GM12878 (cell line): ENCODE measurements around the gene TNFRSF1A. TPM values are rescaled to one million over a fixed set of nuclear protein-coding genes. Genes with fewer than 3 reads are reported as not detected.
A peak's percentile ranks its signal among the peaks of the same experiment; 100 is the strongest.

Experiments
- ATAC-seq: fragments of 200-7000 bp; cut with Tn5 transposase; 3 replicates; pipeline ENCODE4 v1.9.1; 2020; ENCODE audit warnings: mild to moderate bottlenecking, moderate library complexity
- BruUV-seq: library from RNA; stranded (reverse); fragments of 400-500 nt; replicated peaks from 2 replicates; lab custom pipeline; 2021; lab: Mats Ljungman, UMichigan
- CTCF ChIA-PET: fragments of 300-600 bp; sonication (Branson Sonifier 250); formaldehyde crosslinking; extraction: SDS; loops from one replicate; lab custom pipeline; 2021; ENCODE audit warnings: inconsistent platforms; lab: Yijun Ruan, JAX
- POLR2A ChIA-PET: fragments of 350-600 bp; formaldehyde crosslinking; extraction: SDS; loops from one replicate; lab custom pipeline; 2021; ENCODE audit warnings: inconsistent platforms; lab: Charles Lee
- RAD21 ChIA-PET: fragments of 300-600 bp; sonication (Branson Sonifier 250); formaldehyde crosslinking; loops from one replicate; lab custom pipeline; 2023; ENCODE audit warnings: antibody characterized with exemption; ENCODE audit not compliant: unreplicated experiment; lab: Charles Lee
- SMC1A ChIA-PET: fragments of 300-600 bp; sonication (Branson Sonifier 250); formaldehyde crosslinking; loops from one replicate; lab custom pipeline; 2023; ENCODE audit not compliant: unreplicated experiment, uncharacterized antibody; lab: Charles Lee
- DNase-seq: peaks from one replicate; pipeline ENCODE4 v3.0.0-alpha.2; 2011; ENCODE audit warnings: low read depth, low spot score
- FAIRE-seq: peaks from 3 replicates; lab custom pipeline; 2011; peaks lifted over from hg19 to GRCh38; lab: Jason Lieb, UNC
- H2AFZ ChIP-seq: 2 replicates; pipeline ENCODE4 v1.6.0; 2011; ENCODE audit warnings: low read depth, low read length, control low read depth; ENCODE audit not compliant: control insufficient read depth
- H3K27ac ChIP-seq: 2 replicates; pipeline ENCODE4 v1.5.1; 2011; ENCODE audit warnings: control low read depth; ENCODE audit not compliant: control insufficient read depth, insufficient read depth
- H3K27me3 ChIP-seq, 2 experiments: replicated peaks in 1 of 2; 2 replicates each; pipeline versions ENCODE4 v1.6.0 to v1.6.1; 2011; ENCODE audit warnings: low read length in 1 of 2; ENCODE audit not compliant: control insufficient read depth in 2 of 2, insufficient read depth in 2 of 2
- H3K36me3 ChIP-seq, 2 experiments: 2 replicates each; pipeline ENCODE4 v1.5.1; 2011; ENCODE audit warnings: low read length in 1 of 2; ENCODE audit not compliant: control insufficient read depth in 2 of 2, insufficient read depth in 2 of 2
- H3K4me1 ChIP-seq: 2 replicates; pipeline ENCODE4 v1.6.1; 2011; ENCODE audit warnings: mild to moderate bottlenecking, low read length, moderate library complexity, mixed read lengths; ENCODE audit not compliant: control insufficient read depth, insufficient read depth
- H3K4me2 ChIP-seq: 2 replicates; pipeline ENCODE4 v1.6.0; 2011; ENCODE audit warnings: control low read depth; ENCODE audit not compliant: control insufficient read depth, insufficient read depth
- H3K4me3 ChIP-seq: fragments of 200-600 bp; sonication (generic); 2 replicates; pipeline ENCODE4 v1.5.1; 2016
- H3K79me2 ChIP-seq: 2 replicates; pipeline ENCODE4 v1.6.0; 2011; ENCODE audit warnings: low read length; ENCODE audit not compliant: control insufficient read depth, insufficient read depth
- H3K9ac ChIP-seq: 2 replicates; pipeline ENCODE4 v1.8.0; 2011; ENCODE audit warnings: low read length, control low read depth, mixed read lengths; ENCODE audit not compliant: control insufficient read depth, insufficient read depth
- H3K9me3 ChIP-seq: replicated peaks from 3 replicates; pipeline ENCODE4 v1.5.1; 2011; ENCODE audit warnings: mild to moderate bottlenecking, low read length; ENCODE audit not compliant: control insufficient read depth, insufficient read depth
- H4K20me1 ChIP-seq: 2 replicates; pipeline ENCODE4 v1.6.0; 2011; ENCODE audit not compliant: control insufficient read depth, insufficient read depth
- CEBPB ChIP-seq, 2 experiments: fragments of 150-350 bp in 1 of 2; IDR thresholded peaks; 2 replicates each; pipeline ENCODE4 v1.6.1; 2012 to 2014; ENCODE audit warnings: low read depth in 2 of 2, low read length in 2 of 2, borderline replicate concordance in 1 of 2, inconsistent platforms in 1 of 2
- E4F1 ChIP-seq: fragments of 450-650 bp; IDR thresholded peaks from 2 replicates; pipeline ENCODE4 v1.6.1; 2018; ENCODE audit warnings: borderline replicate concordance, mild to moderate bottlenecking; ENCODE audit not compliant: partially characterized antibody
- GABPA ChIP-seq: IDR thresholded peaks from 2 replicates; pipeline ENCODE4 v1.6.1; 2014; ENCODE audit warnings: antibody characterized with exemption, low read depth, mild to moderate bottlenecking, inconsistent platforms
- IRF3 ChIP-seq: fragments of 450-650 bp; IDR thresholded peaks from 2 replicates; pipeline ENCODE4 v1.6.1; 2014; ENCODE audit warnings: mild to moderate bottlenecking
- SKIL ChIP-seq: fragments of 450-650 bp; IDR thresholded peaks from 2 replicates; pipeline ENCODE4 v1.6.1; 2017; ENCODE audit warnings: mild to moderate bottlenecking, low read depth, inconsistent platforms; ENCODE audit not compliant: poor library complexity, severe bottlenecking
- ZBTB33 ChIP-seq: fragments of 450-650 bp; IDR thresholded peaks from 2 replicates; pipeline ENCODE4 v1.6.1; 2017; ENCODE audit warnings: mild to moderate bottlenecking
- ZNF24 ChIP-seq: fragments of 450-650 bp; IDR thresholded peaks from 2 replicates; pipeline ENCODE4 v1.6.1; 2017; ENCODE audit warnings: antibody characterized with exemption, mild to moderate bottlenecking
- ZNF592 ChIP-seq: fragments of 450-650 bp; IDR thresholded peaks from 2 replicates; pipeline ENCODE4 v1.6.1; 2017; ENCODE audit warnings: mild to moderate bottlenecking, moderate library complexity
- WGBS: methylation state at CpG from one replicate; pipeline ENCODE4 v1.1.6; 2016; ENCODE audit warnings: low lambda C conversion rate; ENCODE audit not compliant: insufficient replicate concordance, insufficient coverage; ENCODE audit errors: missing lambda C conversion rate; 5-methylcytosine and 5-hydroxymethylcytosine counted together
- in situ Hi-C: fragments of 300-500 bp; cut with MboI; formaldehyde crosslinking; loops from 9 replicates; pipeline ENCODE4 v1.14.3; 2018; ENCODE audit warnings: mixed read lengths
- intact Hi-C: fragments of 100-400 bp; cut with micrococcal nuclease; formaldehyde crosslinking; loops from one replicate; pipeline ENCODE4 v1.14.2; 2022; ENCODE audit not compliant: unreplicated experiment
- polyA plus RNA-seq, 11 experiments: library from polyadenylated mRNA; depleted of rRNA in 4 of 11; unstranded in 6 of 11; stranded (reverse) in 5 of 11; fragments of >200 nt; fragmentation: Nextera tagmentation in 4 of 11; fragmentation: Illumina TruSeq in 1 of 11; extraction: Ambion mirVana in 4 of 11; extraction: Trizol in 1 of 11; gene quantifications; 1 replicate in 1 of 11; 2 replicates in 10 of 11; pipeline versions ENCODE4 v1.2.1 to v1.2.3, GENCODE V29; 2011 to 2016; ENCODE audit warnings: inconsistent platforms in 2 of 11, missing spikeins in 2 of 11, low read depth in 1 of 11
- total RNA-seq, 4 experiments: library from RNA; depleted of rRNA in 3 of 4; stranded (reverse); fragments of >200 nt in 3 of 4; fragmentation: Illumina TruSeq in 1 of 4; extraction: Trizol in 1 of 4; gene quantifications; 2 replicates each; pipeline versions ENCODE4 v1.2.1 to v1.2.3, GENCODE V29; 2013 to 2021

Gene TNFRSF1A
- total and polyA plus RNA-seq, 10 of the 15 experiments (the other 5 are each of a cell fraction or from before 2014, with no cell fraction given) = 0.24 to 16.5 (median 13.0) TPM

- Histone ChIP-seq H3K4me3 (no peak overlapping the region), H2AFZ (no peak overlapping the region), H3K4me1 (no peaks in the 10 kb centered on the region), H3K79me2 (no peaks in the 10 kb centered on the region), H3K9me3 (no peaks in the 10 kb centered on the region), H3K27me3 (no peaks in the 10 kb centered on the region; a peak in 1 of 4 replicates), H3K9ac (no peak overlapping the region), H3K27ac (no peak overlapping the region), H4K20me1 (no peaks in the 10 kb centered on the region), H3K4me2 (no peak overlapping the region), H3K36me3 (no peaks in the 10 kb centered on the region)
- RAD21 ChIA-PET = interaction anchor here (0.6 to 4.4 kb wide), 18 partner anchors 10 to 302 kb away, joined by 3 to 38 read pairs (median 4); no protein-coding TSS in a partner anchor
- BruUV-seq = no TSS peak
- SMC1A ChIA-PET = interaction anchor here (0.6 to 10.3 kb wide), 27 partner anchors 10 to 431 kb away, joined by 3 to 107 read pairs (median 3); partner anchors contain the start of gene CD9
- WGBS = 20% methylated on average over 12 of the region's 12 CpGs
- POLR2A ChIA-PET = interaction anchor here (0.6 to 1.2 kb wide), 4 partner anchors 85 to 379 kb away, joined by 3 to 4 read pairs (median 3); no protein-coding TSS in a partner anchor
- intact Hi-C loops = loop anchor here (2.0 kb wide), 1 partner anchor 295 kb away; no protein-coding TSS in a partner anchor
- DNase-seq (no peak), FAIRE-seq (no peak), ATAC-seq (peak; percentile 20)
- in situ Hi-C loops = no loop called here
- CTCF ChIA-PET = interaction anchor here (0.6 to 8.0 kb wide), 37 partner anchors 9 to 835 kb away, joined by 3 to 147 read pairs (median 4); partner anchors contain the start of gene CD9
- TF ChIP-seq GABPA = no peak
- no peak for TF ChIP-seq ZNF592
- TF ChIP-seq ZNF24 = no peak
- TF ChIP-seq IRF3 = no peak
- TF ChIP-seq SKIL = no peak
- TF ChIP-seq CEBPB (IDR thresholded peaks at IDR 0.05; ENCODE audit: borderline replicate concordance in 1 of 2, low read depth in 2 of 2, low read length in 2 of 2) = no peak
- no peak for TF ChIP-seq E4F1
- TF ChIP-seq ZBTB33 = no peak
These were observed 57.6 kb downstream of the TNFRSF1A start for GRCh38 chr12:6284273-6284672.
